Endothelial cell of umbilical vein (primary cell): Measurements from ENCODE around the gene WSB2. TPM values are rescaled to one million over a fixed set of nuclear protein-coding genes. Genes with fewer than 3 reads are reported as not detected.

ENCODE experiments used
- BruUV-seq: library from RNA; stranded (reverse); fragments of 400-500 nt; replicated peaks from 2 replicates; lab custom pipeline; 2021; lab: Mats Ljungman, UMichigan
- CTCF ChIA-PET: fragments of 300-600, 350-600 bp; sonication (Branson Sonifier 250); formaldehyde crosslinking; loops from one replicate; lab custom pipeline; 2021; ENCODE audit warnings: antibody characterized with exemption, inconsistent platforms; lab: Charles Lee
- POLR2A ChIA-PET: fragments of 300-600, 350-600 bp; sonication (Branson Sonifier 250); formaldehyde crosslinking; loops from one replicate; lab custom pipeline; 2021; ENCODE audit warnings: antibody characterized with exemption, inconsistent platforms; lab: Charles Lee
- DNase-seq: peaks from one replicate; pipeline ENCODE4 v3.0.0-alpha.2; 2011; ENCODE audit warnings: low read depth, low spot score
- FAIRE-seq: peaks from 2 replicates; lab custom pipeline; 2011; peaks lifted over from hg19 to GRCh38; lab: Jason Lieb, UNC
- H2AFZ ChIP-seq: 2 replicates; pipeline ENCODE4 v1.6.0; 2012; ENCODE audit warnings: low read depth, low read length, control low read depth, inconsistent platforms
- H3K27ac ChIP-seq: 2 replicates; pipeline ENCODE4 v1.5.1; 2011; ENCODE audit warnings: low read depth, mild to moderate bottlenecking, control low read depth, low read length, moderate library complexity; ENCODE audit not compliant: insufficient read depth
- H3K27me3 ChIP-seq, 2 experiments: 2 replicates each; pipeline versions ENCODE4 v1.6.0 to v1.6.1; 2011; ENCODE audit warnings: low read length in 2 of 2, mixed read lengths in 1 of 2; ENCODE audit not compliant: control insufficient read depth in 2 of 2, insufficient read depth in 2 of 2
- H3K36me3 ChIP-seq, 2 experiments: 2 replicates in 1 of 2; 3 replicates in 1 of 2; pipeline ENCODE4 v1.5.1; 2011; ENCODE audit warnings: low read length in 2 of 2, mild to moderate bottlenecking in 1 of 2, moderate library complexity in 1 of 2; ENCODE audit not compliant: control insufficient read depth in 2 of 2, insufficient read depth in 2 of 2; ENCODE audit errors: extremely low read depth in 1 of 2
- H3K4me1 ChIP-seq: 3 replicates; pipeline ENCODE4 v1.5.1; 2011; ENCODE audit warnings: mild to moderate bottlenecking, low read length; ENCODE audit not compliant: control insufficient read depth, insufficient read depth; ENCODE audit errors: extremely low read depth
- H3K4me2 ChIP-seq: 2 replicates; pipeline ENCODE4 v1.6.1; 2011; ENCODE audit warnings: low read length, control low read depth, mixed read lengths; ENCODE audit not compliant: insufficient read depth
- H3K4me3 ChIP-seq, 3 experiments: fragments of 200-600 bp in 1 of 3; sonication (generic), shearing (Covaris generic) in 1 of 3; replicated peaks in 1 of 3; 2 replicates each; pipeline ENCODE4 v1.5.1; 2011 to 2016; ENCODE audit warnings: control low read depth in 3 of 3, low read length in 3 of 3, mild to moderate bottlenecking in 2 of 3, inconsistent platforms in 1 of 3, low read depth in 1 of 3, moderate library complexity in 1 of 3; ENCODE audit not compliant: insufficient read depth in 1 of 3
- H3K79me2 ChIP-seq: 2 replicates; pipeline ENCODE4 v1.6.0; 2012; ENCODE audit warnings: low read length, inconsistent platforms; ENCODE audit not compliant: control insufficient read depth, insufficient read depth
- H3K9ac ChIP-seq: replicated peaks from 2 replicates; pipeline ENCODE3; 2011; ENCODE audit warnings: low read length, control low read depth; ENCODE audit not compliant: insufficient read depth; ENCODE audit errors: extremely low read depth
- H3K9me1 ChIP-seq: replicated peaks from 3 replicates; pipeline ENCODE4 v1.6.0; 2011; ENCODE audit warnings: mild to moderate bottlenecking, low read length; ENCODE audit not compliant: control insufficient read depth, insufficient read depth; ENCODE audit errors: extremely low read depth
- H3K9me3 ChIP-seq: replicated peaks from 2 replicates; pipeline ENCODE4 v1.5.1; 2012; ENCODE audit warnings: low read length, inconsistent platforms; ENCODE audit not compliant: control insufficient read depth, insufficient read depth
- H4K20me1 ChIP-seq: replicated peaks from 2 replicates; pipeline ENCODE3; 2011; ENCODE audit warnings: mild to moderate bottlenecking, low read length; ENCODE audit not compliant: control insufficient read depth, insufficient read depth; ENCODE audit errors: extremely low read depth
- CTCF ChIP-seq, 2 donors: IDR thresholded peaks; 1 replicate in 1 of 2; 2 replicates in 1 of 2; pipeline ENCODE4 v1.5.1; 2011; ENCODE audit warnings: low read length in 2 of 2, mild to moderate bottlenecking in 2 of 2, moderate library complexity in 2 of 2, control low read depth in 1 of 2, inconsistent platforms in 1 of 2, low read depth in 1 of 2; ENCODE audit not compliant: insufficient read depth in 1 of 2; ENCODE audit errors: extremely low read depth in 1 of 2
- EZH2 ChIP-seq: IDR thresholded peaks from 2 replicates; pipeline ENCODE4 v1.6.1; 2012; ENCODE audit warnings: borderline replicate concordance, low read depth, mild to moderate bottlenecking, moderate library complexity, low read length, inconsistent platforms; ENCODE audit not compliant: severe bottlenecking
- FOS ChIP-seq: IDR thresholded peaks from 2 replicates; pipeline ENCODE4 v1.6.1; 2011; ENCODE audit warnings: mild to moderate bottlenecking, low read length, moderate library complexity, borderline replicate concordance; ENCODE audit not compliant: insufficient read depth
- GATA2 ChIP-seq: IDR thresholded peaks from 2 replicates; pipeline ENCODE4 v1.7.0; 2011; ENCODE audit warnings: low read depth, mild to moderate bottlenecking, moderate library complexity, mixed read lengths, low read length; ENCODE audit not compliant: insufficient read length, insufficient read depth
- JUN ChIP-seq: IDR thresholded peaks from 2 replicates; pipeline ENCODE4 v1.6.1; 2011; ENCODE audit warnings: borderline replicate concordance, low read depth; ENCODE audit not compliant: insufficient read length, insufficient read depth
- MAX ChIP-seq: IDR thresholded peaks from 2 replicates; pipeline ENCODE4 v1.6.1; 2011; ENCODE audit not compliant: insufficient read depth, insufficient read length
- MYC ChIP-seq: IDR thresholded peaks from one replicate; pipeline ENCODE4 v1.6.1; 2011; ENCODE audit warnings: mild to moderate bottlenecking, low read depth, low read length
- POLR2A ChIP-seq: IDR thresholded peaks from 2 replicates; pipeline ENCODE4 v1.6.1; 2012; ENCODE audit warnings: low read depth, mild to moderate bottlenecking, control low read depth, low read length
- POLR2AphosphoS5 ChIP-seq: IDR thresholded peaks from 2 replicates; pipeline ENCODE4 v1.6.1; 2012; ENCODE audit warnings: low read depth, mild to moderate bottlenecking, control low read depth, low read length, moderate library complexity; ENCODE audit not compliant: insufficient read depth
- dilution Hi-C: fragments of 300-500 bp; cut with MboI; formaldehyde crosslinking; loops from one replicate; pipeline ENCODE4 v1.15.0; 2019; ENCODE audit warnings: low sequenced_read_pairs; ENCODE audit not compliant: extremely low pct_ligation_motif_present
- intact Hi-C: fragments of 100-400 bp; cut with micrococcal nuclease; formaldehyde crosslinking; loops from one replicate; pipeline ENCODE4 v1.10.0; 2022
- polyA plus RNA-seq, 4 experiments: library from polyadenylated mRNA; depleted of rRNA in 3 of 4; stranded (reverse) in 3 of 4; unstranded in 1 of 4; fragments of >200 nt; gene quantifications; 2 replicates each; pipeline versions ENCODE4 v1.2.1 to v1.2.3, GENCODE V29; 2011 to 2012; ENCODE audit warnings: missing spikeins in 1 of 4
- total RNA-seq: library from RNA; stranded (reverse); gene quantifications from 2 replicates; pipeline ENCODE4 v1.2.3, GENCODE V29; 2021

WSB2 gene
- total and polyA plus RNA-seq, 2 donors (not counting 3 experiments of a cell fraction or from before 2014, with no cell fraction given), result 73.6 to 107 TPM

GRCh38 chr12:118103601-118104382 is 42.8 kb upstream of the WSB2 start, which contains the start of gene VSIG10:
TSS of gene VSIG10 (minus strand) at chr12:118104011. CDS start at chr12:118103671, 340 bp downstream.
- Histone ChIP-seq H3K9ac (peak within 1 kb of the TSS; percentile 83), H3K36me3 (no peaks in the 10 kb centered on the region), H3K9me3 (no peaks in the 10 kb centered on the region), H3K9me1 (no peaks in the 10 kb centered on the region), H3K4me2 (peak within 1 kb of the TSS; percentile 88), H3K27ac (peak within 1 kb of the TSS; percentile 61), H3K4me1 (peaks cover 11% of the 10 kb centered on the region), H3K4me3 (peak within 1 kb of the TSS; percentile 48 to 78 (median 52)), H2AFZ (peak within 1 kb of the TSS; percentile 93), H4K20me1 (no peaks in the 10 kb centered on the region), H3K27me3 (no peaks in the 10 kb centered on the region), H3K79me2 (no peaks in the 10 kb centered on the region)
- peak; percentile 89 for FAIRE-seq
- ChIA-PET POLR2A (no interaction called here), CTCF (interaction anchor here (0.6 to 2.3 kb wide), 4 partner anchors 17 to 229 kb away, joined by 3 to 9 read pairs (median 4); no protein-coding TSS in a partner anchor)
- intact Hi-C loops, result loop anchor here (1.0 to 5.0 kb wide), 5 partner anchors 18 to 227 kb away; partner anchors contain the start of genes PEBP1, RFC5 and WSB2
- DNase-seq, result peak; percentile 74
- BruUV-seq, result TSS peak; percentile 31
- dilution Hi-C loops, result no loop called here
- no peak for TF ChIP-seq MAX
- peak; percentile 60 for TF ChIP-seq POLR2AphosphoS5

GRCh38 chr12:118103201-118103600 is 42.2 kb upstream of the WSB2 start:
- Histone ChIP-seq H3K4me3 (peak overlapping the region; percentile 48 to 78 (median 52)), H3K9me3 (no peaks in the 10 kb centered on the region), H3K4me2 (peak overlapping the region; percentile 88), H2AFZ (peak overlapping the region; percentile 93), H3K36me3 (no peaks in the 10 kb centered on the region), H3K79me2 (no peaks in the 10 kb centered on the region), H3K4me1 (peaks cover 11% of the 10 kb centered on the region), H3K9ac (peak overlapping the region; percentile 83), H3K27ac (peak overlapping the region; percentile 61), H3K27me3 (no peaks in the 10 kb centered on the region), H4K20me1 (no peaks in the 10 kb centered on the region), H3K9me1 (no peaks in the 10 kb centered on the region)
- DNase-seq, result peak; percentile 43
- intact Hi-C loops, result loop anchor here (5.0 kb wide), 2 partner anchors 34 to 86 kb away; partner anchors contain the start of genes PEBP1 and RFC5
- no peak for TF ChIP-seq POLR2AphosphoS5
- no peak for TF ChIP-seq EZH2
- TF ChIP-seq MAX, result no peak
- no peak for TF ChIP-seq FOS
- no peak for TF ChIP-seq POLR2A
- no peak for TF ChIP-seq CTCF (IDR thresholded peaks at IDR 0.05; ENCODE audit: extremely low read depth in 1 of 2, insufficient read depth in 1 of 2, low read depth in 1 of 2, low read length in 2 of 2)
- TF ChIP-seq MYC, result no peak
- TF ChIP-seq GATA2, result no peak
- TF ChIP-seq JUN, result no peak
- dilution Hi-C loops, result no loop called here
- no peak for FAIRE-seq
- ChIA-PET POLR2A (no interaction called here), CTCF (interaction anchor here (1.4 to 2.3 kb wide), 2 partner anchors 18 to 42 kb away, joined by 3 to 9 read pairs; partner anchors contain the start of gene WSB2)
- BruUV-seq, result no TSS peak
